Activated CD8-positive, alpha-beta memory T cell treated with anti-CD3 and anti-CD28 coated beads for 36 hours (primary cell): Measurements from ENCODE around the gene ZNF367. TPM values are rescaled to one million over a fixed set of nuclear protein-coding genes. Genes with fewer than 3 reads are reported as not detected.

Experiments
- CTCF ChIA-PET: fragments of 350-600 bp; sonication (Branson Sonifier 250); formaldehyde crosslinking; loops from one replicate; lab custom pipeline; 2021; ENCODE audit warnings: antibody characterized with exemption; lab: Charles Lee
- POLR2A ChIA-PET: fragments of 350-600 bp; sonication (Branson Sonifier 250); formaldehyde crosslinking; loops from one replicate; lab custom pipeline; 2021; ENCODE audit warnings: antibody characterized with exemption; lab: Charles Lee
- total RNA-seq, 2 experiments: library from RNA; stranded (reverse); gene quantifications; one replicate each; pipeline ENCODE4 v1.2.3, GENCODE V29; 2021

ZNF367 gene
- total RNA-seq, 2 experiments from 2014 or later, result 46.0 to 47.8 TPM

- ChIA-PET CTCF (interaction anchor here (0.6 to 1.5 kb wide), 7 partner anchors 10 to 225 kb away, joined by 3 to 6 read pairs (median 3); no protein-coding TSS in a partner anchor), POLR2A (no interaction called here)
Measured at GRCh38 chr9:96441798-96442445, 23.8 kb upstream of the ZNF367 start.

- ChIA-PET CTCF (interaction anchor here (0.6 to 1.5 kb wide), 2 partner anchors 146 to 202 kb away, joined by 3 read pairs; no protein-coding TSS in a partner anchor), POLR2A (interaction anchor here (0.6 to 0.7 kb wide), 2 partner anchors 12 to 43 kb away, joined by 4 to 11 read pairs; no protein-coding TSS in a partner anchor)
Measured at GRCh38 chr9:96440671-96441199, 22.6 kb upstream of the ZNF367 start.

GRCh38 chr9:96437454-96437853 is 19.3 kb upstream of the ZNF367 start:
- ChIA-PET CTCF (no interaction called here), POLR2A (no interaction called here)

DNA sequence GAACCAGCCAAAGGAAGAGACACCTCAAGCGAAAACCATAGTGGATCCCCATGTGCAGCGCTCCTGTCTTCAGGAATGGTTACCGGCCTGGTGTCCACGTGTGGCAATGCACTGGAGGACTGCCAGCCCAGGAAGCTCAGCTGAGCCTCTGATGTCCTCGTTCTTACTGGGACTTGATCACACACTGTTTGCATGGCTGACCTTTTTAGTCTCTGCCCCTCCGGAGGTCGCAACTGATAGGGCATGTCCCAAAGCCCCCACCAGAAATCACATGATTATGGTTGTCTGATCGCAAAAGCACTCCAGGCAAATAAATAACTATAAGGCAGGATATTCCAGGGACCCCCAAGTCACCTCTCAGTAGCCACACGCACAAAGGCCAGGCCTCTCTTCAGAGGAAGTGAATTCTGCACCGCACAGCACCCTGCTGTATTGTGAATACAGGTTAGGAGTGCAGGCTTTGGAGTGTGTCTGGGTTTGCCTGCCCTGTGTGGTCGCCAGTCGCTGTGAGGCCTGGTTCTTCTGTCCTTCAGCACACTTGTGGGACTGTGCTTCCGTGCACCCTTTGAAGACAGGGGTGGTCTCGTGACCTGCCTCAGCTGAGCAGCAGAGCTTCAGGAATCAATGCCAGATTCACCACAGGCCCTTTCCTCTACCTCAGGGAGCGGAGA is 18.4 kb upstream of the ZNF367 start:
- ChIA-PET POLR2A (no interaction called here), CTCF (no interaction called here)

- POLR2A ChIA-PET, result no interaction called here
- CTCF ChIA-PET, result no interaction called here
Measured at GRCh38 chr9:96436063-96436455, 17.9 kb upstream of the ZNF367 start.

- CTCF ChIA-PET, result interaction anchor here (0.6 kb wide), 1 partner anchor 231 kb away, joined by 3 read pairs; no protein-coding TSS in a partner anchor
- POLR2A ChIA-PET, result no interaction called here
Measured at GRCh38 chr9:96435345-96435744, 17.2 kb upstream of the ZNF367 start.

DNA sequence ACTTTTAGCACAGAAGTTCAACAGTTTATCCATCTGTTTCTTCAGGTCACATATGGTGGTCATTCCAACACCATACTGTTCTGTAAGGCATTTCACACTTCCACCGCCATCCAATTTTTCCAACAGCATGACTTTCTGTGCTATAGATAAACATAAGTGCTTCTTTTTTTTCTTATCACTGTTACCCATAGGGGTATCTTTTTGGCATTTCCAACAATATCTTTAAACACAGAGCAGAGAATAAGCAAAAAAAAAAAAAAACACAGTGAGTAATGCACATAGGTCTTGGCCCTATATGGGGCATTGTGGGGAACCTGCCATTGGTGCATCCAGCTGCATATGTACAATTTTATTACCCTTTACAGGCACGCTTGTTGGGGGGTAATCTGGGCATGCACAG is 12.2 kb upstream of the ZNF367 start:
- POLR2A ChIA-PET, result no interaction called here
- CTCF ChIA-PET, result no interaction called here

DNA sequence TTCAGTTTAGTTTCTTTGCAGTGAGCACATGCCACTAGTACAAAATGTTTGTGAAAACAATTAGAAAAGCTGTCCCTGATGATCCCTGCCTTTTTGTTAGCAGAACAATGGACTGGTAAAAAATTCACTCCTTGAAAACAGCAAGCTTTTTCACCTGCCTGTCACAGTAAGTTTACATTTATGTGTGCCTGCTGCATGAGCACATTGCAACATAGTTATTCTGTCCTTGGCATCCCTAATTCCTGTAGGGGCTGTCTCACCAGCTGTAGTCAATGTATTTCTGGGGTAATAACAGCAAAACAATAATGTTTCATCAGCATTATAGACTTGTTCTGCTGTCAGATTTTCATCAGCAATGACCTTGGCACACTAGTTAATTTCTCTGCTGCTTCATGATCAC is 11.6 kb upstream of the ZNF367 start:
- CTCF ChIA-PET, result interaction anchor here (1.2 kb wide), 1 partner anchor 348 kb away, joined by 3 read pairs; the partner anchor contains the start of gene ZNF510
- POLR2A ChIA-PET, result no interaction called here

GRCh38 chr9:96425500-96426169 is 7.5 kb upstream of the ZNF367 start:
- POLR2A ChIA-PET, result no interaction called here
- CTCF ChIA-PET, result interaction anchor here (0.7 to 1.0 kb wide), 2 partner anchors 45 to 230 kb away, joined by 3 read pairs; no protein-coding TSS in a partner anchor

DNA sequence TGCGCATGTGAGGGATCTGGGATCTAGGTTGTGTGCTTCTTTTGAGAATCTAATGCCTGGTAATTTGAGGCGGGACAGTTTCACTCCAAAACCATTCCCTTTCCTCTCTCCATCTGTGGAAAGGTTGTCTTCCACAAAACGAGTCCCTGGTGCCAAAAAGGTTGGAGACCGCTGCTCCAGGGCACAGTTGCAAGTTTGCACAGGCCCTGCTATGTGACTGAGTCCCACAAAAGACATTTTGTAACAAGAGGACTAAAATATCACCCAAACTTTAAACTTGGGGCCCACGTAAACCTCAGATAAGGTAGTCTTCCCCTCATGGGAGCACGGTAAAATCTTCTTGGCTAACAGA is 5.8 kb upstream of the ZNF367 start:
- ChIA-PET POLR2A (no interaction called here), CTCF (interaction anchor here (0.6 to 0.9 kb wide), 2 partner anchors 18 to 79 kb away, joined by 3 read pairs; no protein-coding TSS in a partner anchor)

GRCh38 chr9:96423322-96423984 is 5.3 kb upstream of the ZNF367 start:
- POLR2A ChIA-PET, result no interaction called here
- CTCF ChIA-PET, result interaction anchor here (0.6 to 0.9 kb wide), 2 partner anchors 18 to 79 kb away, joined by 3 read pairs; no protein-coding TSS in a partner anchor

GRCh38 chr9:96420468-96421219 is 2.5 kb upstream of the ZNF367 start:
- ChIA-PET CTCF (no interaction called here), POLR2A (no interaction called here)

GRCh38 chr9:96419691-96419969 is 1.5 kb upstream of the ZNF367 start:
- ChIA-PET CTCF (no interaction called here), POLR2A (interaction anchor here (1.0 to 1.2 kb wide), 2 partner anchors 30 to 236 kb away, joined by 3 to 5 read pairs; partner anchors contain the start of gene HABP4)

DNA sequence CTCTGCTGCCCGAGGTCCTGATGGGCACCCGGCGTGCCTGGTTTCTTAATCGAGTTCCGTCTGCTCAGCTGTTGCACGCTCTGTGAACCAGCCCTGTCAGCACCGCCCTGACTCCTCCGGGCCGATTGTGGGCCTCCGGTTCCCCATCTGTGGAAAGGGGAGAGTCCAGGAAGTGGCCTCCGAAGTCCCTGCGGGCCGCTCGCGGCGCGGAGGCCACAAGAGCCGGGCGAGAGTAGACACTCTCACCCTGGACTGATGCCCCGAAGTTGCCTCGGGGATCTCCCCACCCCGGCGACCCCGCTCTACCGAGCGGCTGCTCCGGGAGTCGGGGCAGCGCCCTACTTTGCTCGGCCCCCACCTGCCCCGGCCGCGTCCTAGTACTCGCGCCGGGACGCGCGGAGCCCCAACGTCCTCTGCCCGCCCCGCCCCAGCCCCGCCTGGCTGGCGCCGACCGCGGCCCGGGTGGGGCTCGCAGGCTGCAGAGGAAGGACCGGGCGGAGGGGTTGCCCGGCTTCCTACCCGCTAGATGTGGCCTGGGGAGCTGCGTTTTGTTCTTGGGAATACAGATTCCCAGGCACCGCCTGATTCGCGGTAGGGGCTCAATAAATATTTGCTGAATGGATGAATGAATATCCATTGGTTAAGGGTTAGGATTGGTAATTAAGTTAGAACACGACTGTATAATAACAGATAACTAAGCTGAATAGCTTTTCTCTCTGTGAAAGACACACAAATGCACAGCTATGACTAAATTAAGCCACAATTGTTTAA is 935 bp upstream of the ZNF367 start:
- CTCF ChIA-PET, result no interaction called here

GRCh38 chr9:96417661-96418082 is 498 bp downstream of the ZNF367 start:
- ChIA-PET POLR2A (no interaction called here), CTCF (no interaction called here)

More for the DNA sequence above, 935 bp upstream of the ZNF367 start:
- POLR2A ChIA-PET, result interaction anchor here (1.0 to 1.2 kb wide), 2 partner anchors 30 to 237 kb away, joined by 3 to 5 read pairs; partner anchors contain the start of gene HABP4

DNA sequence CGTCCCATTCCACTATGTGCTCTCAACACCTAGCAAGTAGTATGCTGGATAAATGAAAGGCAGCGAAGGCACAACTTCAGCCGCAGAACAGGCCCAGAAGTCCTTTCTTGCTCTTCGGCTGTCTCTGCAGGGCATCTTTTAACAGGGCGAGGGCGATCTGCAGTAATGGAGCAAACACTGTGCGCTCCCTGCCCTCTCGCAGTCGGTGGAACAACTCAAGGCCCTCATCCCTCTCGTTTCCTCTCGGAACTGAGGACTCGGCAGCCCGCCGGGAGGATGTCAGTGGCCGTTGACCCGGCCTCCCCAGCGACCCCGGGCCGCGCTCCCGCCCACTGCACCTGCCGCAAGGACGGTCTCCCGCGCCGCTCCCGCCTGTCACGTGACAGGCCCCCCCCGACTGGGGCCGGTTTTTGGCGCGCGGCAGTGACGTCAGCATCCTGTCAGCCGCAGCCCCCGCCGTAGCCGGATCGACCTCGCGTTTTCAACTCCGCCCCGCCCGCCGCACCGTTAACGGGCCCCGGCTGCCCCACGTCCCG is 1.1 kb downstream of the ZNF367 start:
- ChIA-PET POLR2A (interaction anchor here (1.2 kb wide), 1 partner anchor 33 kb away, joined by 3 read pairs; the partner anchor contains the start of gene HABP4), CTCF (interaction anchor here (1.1 kb wide), 1 partner anchor 35 kb away, joined by 4 read pairs; no protein-coding TSS in a partner anchor)
